Upper lobe of left lung (tissue), 4 donors: ENCODE data around the gene DLG2.

ENCODE experiments used
- EP300 ChIP-seq, 4 donors: sonication (generic); formaldehyde crosslinking; IDR thresholded peaks; one replicate each; pipeline ENCODE4 v1.5.1; 2017; ENCODE audit warnings: antibody characterized with exemption in 4 of 4, control low read depth in 2 of 4
- POLR2A ChIP-seq, 4 donors: fragments of 450-650 bp; IDR thresholded peaks; one replicate each; pipeline ENCODE4 v1.5.1; 2016 to 2017; ENCODE audit warnings: antibody characterized with exemption in 4 of 4, mild to moderate bottlenecking in 2 of 4
- POLR2AphosphoS5 ChIP-seq, 2 donors: sonication (generic); formaldehyde crosslinking; IDR thresholded peaks; one replicate each; pipeline ENCODE4 v1.5.1; 2017; ENCODE audit warnings: antibody characterized with exemption in 2 of 2
- TF ChIP-seq, protein P1 (sequence below), 6 experiments: fragments of 450-650 bp in 4 of 6; fragments of 200-600 bp in 2 of 6; sonication (generic) in 2 of 6; IDR thresholded peaks; one replicate each; pipeline ENCODE4 v1.5.1; 2016 to 2019; ENCODE audit warnings: antibody characterized with exemption in 6 of 6

DNA sequence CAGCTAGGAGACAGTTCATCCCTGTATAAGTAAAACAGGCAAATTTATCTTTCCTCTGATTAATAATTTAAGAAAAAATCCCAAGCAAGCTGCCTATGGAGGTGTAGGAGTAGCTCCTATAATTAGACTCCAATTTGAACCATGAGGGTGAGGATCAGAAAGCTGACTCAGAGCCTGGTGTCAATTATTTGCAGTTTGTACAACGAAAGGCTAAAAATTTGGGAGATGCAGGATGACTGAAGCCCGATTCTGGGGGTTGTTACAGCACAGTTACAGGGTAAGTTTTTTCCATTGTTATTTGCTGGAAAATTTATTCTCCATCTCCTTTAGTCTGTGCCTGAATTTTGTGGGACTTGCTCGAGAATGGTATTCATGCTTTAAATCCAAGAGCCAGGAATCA lies 1981.6 kb downstream of the DLG2 start:
- TF ChIP-seq, protein P1, sequence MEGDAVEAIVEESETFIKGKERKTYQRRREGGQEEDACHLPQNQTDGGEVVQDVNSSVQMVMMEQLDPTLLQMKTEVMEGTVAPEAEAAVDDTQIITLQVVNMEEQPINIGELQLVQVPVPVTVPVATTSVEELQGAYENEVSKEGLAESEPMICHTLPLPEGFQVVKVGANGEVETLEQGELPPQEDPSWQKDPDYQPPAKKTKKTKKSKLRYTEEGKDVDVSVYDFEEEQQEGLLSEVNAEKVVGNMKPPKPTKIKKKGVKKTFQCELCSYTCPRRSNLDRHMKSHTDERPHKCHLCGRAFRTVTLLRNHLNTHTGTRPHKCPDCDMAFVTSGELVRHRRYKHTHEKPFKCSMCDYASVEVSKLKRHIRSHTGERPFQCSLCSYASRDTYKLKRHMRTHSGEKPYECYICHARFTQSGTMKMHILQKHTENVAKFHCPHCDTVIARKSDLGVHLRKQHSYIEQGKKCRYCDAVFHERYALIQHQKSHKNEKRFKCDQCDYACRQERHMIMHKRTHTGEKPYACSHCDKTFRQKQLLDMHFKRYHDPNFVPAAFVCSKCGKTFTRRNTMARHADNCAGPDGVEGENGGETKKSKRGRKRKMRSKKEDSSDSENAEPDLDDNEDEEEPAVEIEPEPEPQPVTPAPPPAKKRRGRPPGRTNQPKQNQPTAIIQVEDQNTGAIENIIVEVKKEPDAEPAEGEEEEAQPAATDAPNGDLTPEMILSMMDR (IDR thresholded peaks at IDR 0.05), result no peak
- no peak for TF ChIP-seq POLR2A (IDR thresholded peaks at IDR 0.05)
- no peak for TF ChIP-seq EP300 (IDR thresholded peaks at IDR 0.05)
- TF ChIP-seq POLR2AphosphoS5 (IDR thresholded peaks at IDR 0.05), result no peak
